GM12873 (cell line): ENCODE data around the gene SCOC.

Experiments
- CTCF ChIP-seq: IDR thresholded peaks from 2 replicates; pipeline ENCODE4 v1.5.1; 2012; ENCODE audit warnings: low read depth, mild to moderate bottlenecking, moderate library complexity, low read length, control low read depth; ENCODE audit not compliant: insufficient read depth; ENCODE audit errors: missing control alignments

Gene SCOC

GRCh38 chr4:140349816-140350215 lies 23.6 kb upstream of the SCOC start:
- TF ChIP-seq CTCF: no peak

- TF ChIP-seq CTCF: no peak
Measured at GRCh38 chr4:140351093-140352075, 22.1 kb upstream of the SCOC start.

- no peak for TF ChIP-seq CTCF
Measured at GRCh38 chr4:140353786-140354185, 19.7 kb upstream of the SCOC start.

GRCh38 chr4:140355288-140355687 lies 18.2 kb upstream of the SCOC start:
- TF ChIP-seq CTCF: no peak

GRCh38 chr4:140357868-140358267 lies 15.6 kb upstream of the SCOC start:
- no peak for TF ChIP-seq CTCF

- no peak for TF ChIP-seq CTCF
Measured at GRCh38 chr4:140358281-140358680, 15.2 kb upstream of the SCOC start.

- peak; percentile 79 for TF ChIP-seq CTCF
Measured at GRCh38 chr4:140359562-140360427, 13.7 kb upstream of the SCOC start.
